HEK293 (cell line): Measurements from ENCODE around the gene PARP11.

Experiments used
- CTCF ChIA-PET: fragments of 350-600 bp; formaldehyde crosslinking; extraction: SDS; loops from one replicate; lab custom pipeline; 2021; ENCODE audit warnings: antibody characterized with exemption; lab: Yijun Ruan, JAX
- POLR2A ChIA-PET: fragments of 300-600 bp; formaldehyde crosslinking; extraction: SDS; loops from one replicate; lab custom pipeline; 2020; ENCODE audit warnings: antibody characterized with exemption, inconsistent platforms; lab: Yijun Ruan, JAX
- H3K27ac ChIP-seq: fragments of 200-500 bp; sonication (Bioruptor generic); 2 replicates; pipeline ENCODE4 v1.5.1; 2014; ENCODE audit warnings: low read depth, low read length, control low read depth, inconsistent platforms; ENCODE audit errors: extremely low read depth
- H3K36me3 ChIP-seq, 2 experiments: fragments of 200-500 bp in 1 of 2; sonication (Bioruptor generic) in 1 of 2; 1 replicate in 1 of 2; 2 replicates in 1 of 2; pipeline ENCODE4 v1.5.1; 2014 to 2017; ENCODE audit warnings: inconsistent platforms in 2 of 2, low read length in 2 of 2; ENCODE audit not compliant: control insufficient read depth in 2 of 2, insufficient read depth in 1 of 2
- H3K4me1 ChIP-seq: fragments of 200-500 bp; sonication (Bioruptor generic); 2 replicates; pipeline ENCODE4 v1.5.1; 2014; ENCODE audit warnings: mild to moderate bottlenecking, low read length, inconsistent platforms; ENCODE audit not compliant: control insufficient read depth, insufficient read depth
- H3K4me3 ChIP-seq: 2 replicates; pipeline ENCODE4 v1.5.1; 2011; ENCODE audit warnings: low read depth, mild to moderate bottlenecking, control low read depth, low read length, moderate library complexity
- H3K9me3 ChIP-seq: fragments of 200-500 bp; sonication (Bioruptor generic); 2 replicates; pipeline ENCODE4 v1.5.1; 2014; ENCODE audit warnings: low read depth, low read length, inconsistent platforms; ENCODE audit not compliant: control insufficient read depth, insufficient read depth
- ATF2 ChIP-seq: fragments of 450-650 bp; formaldehyde crosslinking; IDR thresholded peaks from 2 replicates; pipeline ENCODE4 v1.5.1; 2016; ENCODE audit warnings: missing biosample characterization, missing genetic modification characterization, low read depth
- CTCF ChIP-seq: fragments of 450-650 bp; formaldehyde crosslinking; IDR thresholded peaks from 2 replicates; pipeline ENCODE4 v1.5.1; 2016; ENCODE audit warnings: missing biosample characterization, missing genetic modification characterization
- SETDB1 ChIP-seq: IDR thresholded peaks from one replicate; pipeline ENCODE4 v1.6.1; 2017; ENCODE audit warnings: mild to moderate bottlenecking, low read length, moderate library complexity, mixed read lengths; ENCODE audit not compliant: insufficient read length
- ZBTB1 ChIP-seq: fragments of 450-650 bp; formaldehyde crosslinking; IDR thresholded peaks from 2 replicates; pipeline ENCODE4 v1.5.1; 2016; ENCODE audit warnings: missing biosample characterization, missing genetic modification characterization
- ZFP3 ChIP-seq: fragments of 450-650 bp; formaldehyde crosslinking; IDR thresholded peaks from 2 replicates; pipeline ENCODE4 v1.5.1; 2016; ENCODE audit warnings: low read depth, missing biosample characterization, missing genetic modification characterization
- ZNF148 ChIP-seq: fragments of 450-650 bp; formaldehyde crosslinking; IDR thresholded peaks from 2 replicates; pipeline ENCODE4 v1.5.0; 2017; ENCODE audit warnings: missing biosample characterization, missing genetic modification characterization, borderline replicate concordance
- ZNF266 ChIP-seq: fragments of 450-650 bp; formaldehyde crosslinking; IDR thresholded peaks from 2 replicates; pipeline ENCODE4 v1.5.1; 2016; ENCODE audit warnings: missing biosample characterization, missing genetic modification characterization, low read depth
- ZNF311 ChIP-seq: fragments of 450-650 bp; formaldehyde crosslinking; IDR thresholded peaks from 2 replicates; pipeline ENCODE4 v1.5.1; 2017; ENCODE audit warnings: missing biosample characterization, missing genetic modification characterization, borderline replicate concordance
- ZNF398 ChIP-seq: fragments of 450-650 bp; formaldehyde crosslinking; IDR thresholded peaks from 2 replicates; pipeline ENCODE4 v1.5.1; 2017; ENCODE audit warnings: missing biosample characterization, missing genetic modification characterization
- ZNF423 ChIP-seq: fragments of 450-650 bp; formaldehyde crosslinking; IDR thresholded peaks from 2 replicates; pipeline ENCODE4 v1.5.1; 2016; ENCODE audit warnings: missing biosample characterization, missing genetic modification characterization
- ZNF473 ChIP-seq: fragments of 450-650 bp; formaldehyde crosslinking; IDR thresholded peaks from 2 replicates; pipeline ENCODE4 v1.5.1; 2017; ENCODE audit warnings: missing biosample characterization, missing genetic modification characterization
- ZNF654 ChIP-seq: fragments of 450-650 bp; formaldehyde crosslinking; IDR thresholded peaks from 2 replicates; pipeline ENCODE4 v1.5.1; 2016; ENCODE audit warnings: low read depth, missing biosample characterization, missing genetic modification characterization
- ZNF660 ChIP-seq: fragments of 450-650 bp; IDR thresholded peaks from 2 replicates; pipeline ENCODE4 v1.5.1; 2018; ENCODE audit warnings: missing biosample characterization, mild to moderate bottlenecking, missing genetic modification characterization
- ZNF677 ChIP-seq: fragments of 450-650 bp; IDR thresholded peaks from 2 replicates; pipeline ENCODE4 v1.5.0; 2018; ENCODE audit warnings: missing biosample characterization, mild to moderate bottlenecking, missing genetic modification characterization, moderate library complexity
- ZNF776 ChIP-seq: fragments of 450-650 bp; formaldehyde crosslinking; IDR thresholded peaks from 2 replicates; pipeline ENCODE4 v1.5.0; 2017; ENCODE audit warnings: missing biosample characterization, missing genetic modification characterization, borderline replicate concordance
- ZXDB ChIP-seq: fragments of 450-650 bp; formaldehyde crosslinking; IDR thresholded peaks from 2 replicates; pipeline ENCODE4 v1.5.1; 2016; ENCODE audit warnings: missing biosample characterization, missing genetic modification characterization

PARP11 gene

GRCh38 chr12:3803865-3804472, 69.2 kb downstream of the PARP11 start:
- H3K4me3 ChIP-seq = no peak overlapping the region
- TF ChIP-seq ZNF398 (tag by site-specific recombination) = no peak
- peak; percentile 49 for TF ChIP-seq CTCF
- peak; percentile 89 for TF ChIP-seq ZNF654
- no peak for TF ChIP-seq ZNF677 (tag by site-specific recombination)
- TF ChIP-seq ZNF311 (tag by site-specific recombination) = no peak
- TF ChIP-seq ZFP3 (tag by site-specific recombination) = no peak
- 0 out of 2 replicates have a peak, but pooled peaks have one; percentile 58 for TF ChIP-seq ZNF660 (tag by site-specific recombination)
- ChIA-PET CTCF (interaction anchor here (0.6 to 5.2 kb wide), 34 partner anchors 8 to 744 kb away, joined by 3 to 124 read pairs (median 4); no protein-coding TSS in a partner anchor), POLR2A (interaction anchor here (1.0 kb wide), 1 partner anchor 504 kb away, joined by 4 read pairs; no protein-coding TSS in a partner anchor)
- H3K27ac ChIP-seq = no peak overlapping the region
- no peaks in the 10 kb centered on the region for H3K9me3 ChIP-seq
- no peaks in the 10 kb centered on the region for H3K36me3 ChIP-seq
- H3K4me1 ChIP-seq = no peaks in the 10 kb centered on the region

GRCh38 chr12:3802721-3803120, 70.5 kb downstream of the PARP11 start:
- H3K36me3 ChIP-seq = no peaks in the 10 kb centered on the region
- CTCF ChIA-PET = interaction anchor here (1.2 to 5.2 kb wide), 5 partner anchors 11 to 503 kb away, joined by 3 to 124 read pairs (median 6); no protein-coding TSS in a partner anchor
- TF ChIP-seq ZNF473 (tag by site-specific recombination) (no peak), ZBTB1 (no peak), SETDB1 (no peak), ZNF423 (tag by site-specific recombination) (no peak), ATF2 (tag by site-specific recombination) (no peak), ZNF148 (tag by site-specific recombination) (no peak), ZNF266 (tag by site-specific recombination) (no peak), ZXDB (tag by site-specific recombination) (no peak), ZNF776 (tag by site-specific recombination) (no peak)
- H3K4me3 ChIP-seq = no peak overlapping the region
- no peak overlapping the region for H3K27ac ChIP-seq
- H3K4me1 ChIP-seq = no peaks in the 10 kb centered on the region
- no peaks in the 10 kb centered on the region for H3K9me3 ChIP-seq
- POLR2A ChIA-PET = no interaction called here
